Lower leg skin (tissue), 3 donors: ENCODE data around the gene BAIAP2L2.

Source experiments
- CTCF ChIP-seq, 3 donors: fragments of 450-650 bp; IDR thresholded peaks; one replicate each; pipeline ENCODE4 v1.5.1; 2016; ENCODE audit warnings: antibody characterized with exemption in 3 of 3, mild to moderate bottlenecking in 3 of 3, moderate library complexity in 2 of 3
- POLR2A ChIP-seq, 2 donors: fragments of 450-650 bp; IDR thresholded peaks; one replicate each; pipeline ENCODE4 v1.6.1; 2016 to 2017; ENCODE audit warnings: antibody characterized with exemption in 2 of 2, mild to moderate bottlenecking in 1 of 2, moderate library complexity in 1 of 2

DNA sequence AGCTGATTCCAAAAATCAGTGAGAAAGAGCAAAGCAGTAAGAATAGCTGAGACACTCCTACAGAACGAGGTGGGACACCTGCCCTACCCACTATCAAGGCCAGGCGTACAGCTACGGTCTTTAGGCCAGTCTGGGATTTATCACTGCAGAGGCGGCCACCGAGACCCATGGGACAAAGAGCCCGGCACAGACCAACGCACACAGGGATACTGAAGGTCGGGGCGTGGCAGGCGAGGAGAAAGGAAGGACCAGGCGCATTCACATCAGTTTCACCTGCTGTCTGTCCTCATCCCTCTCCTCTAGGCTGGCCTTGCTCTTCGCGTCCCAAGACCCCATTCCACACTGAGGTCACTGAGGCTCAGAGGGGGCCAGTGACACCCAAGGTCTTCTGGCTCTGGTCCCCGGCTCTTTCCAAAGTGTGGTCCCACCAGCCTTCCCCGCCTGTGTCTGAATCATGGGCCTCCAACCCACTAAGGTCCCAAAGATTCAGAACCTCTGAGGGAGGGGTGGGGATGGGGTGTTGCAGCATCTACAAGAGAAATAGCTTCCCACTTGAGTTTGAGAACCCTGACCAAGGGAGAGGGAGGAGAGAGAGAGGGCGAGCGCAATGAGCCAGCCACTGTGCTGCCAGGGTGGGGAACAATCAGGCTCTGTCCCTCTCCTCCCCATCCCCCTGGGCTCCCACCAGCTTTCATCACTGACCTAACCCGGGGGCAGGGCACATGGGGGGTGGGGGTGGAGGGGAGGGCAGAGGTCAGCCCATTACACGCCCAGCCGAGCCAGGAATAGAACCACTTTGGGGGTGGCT lies 60.5 kb downstream of the BAIAP2L2 start:
- no peak for TF ChIP-seq CTCF (IDR thresholded peaks at IDR 0.05)
- TF ChIP-seq POLR2A (IDR thresholded peaks at IDR 0.05), result no peak
